ENCODE results near the gene AP3B1. TPM values are rescaled to one million over a fixed set of nuclear protein-coding genes. Genes with fewer than 3 reads are reported as not detected.

AP3B1 gene
- total RNA-seq, 1 donor from 2014 or later, result 105 TPM

DNA sequence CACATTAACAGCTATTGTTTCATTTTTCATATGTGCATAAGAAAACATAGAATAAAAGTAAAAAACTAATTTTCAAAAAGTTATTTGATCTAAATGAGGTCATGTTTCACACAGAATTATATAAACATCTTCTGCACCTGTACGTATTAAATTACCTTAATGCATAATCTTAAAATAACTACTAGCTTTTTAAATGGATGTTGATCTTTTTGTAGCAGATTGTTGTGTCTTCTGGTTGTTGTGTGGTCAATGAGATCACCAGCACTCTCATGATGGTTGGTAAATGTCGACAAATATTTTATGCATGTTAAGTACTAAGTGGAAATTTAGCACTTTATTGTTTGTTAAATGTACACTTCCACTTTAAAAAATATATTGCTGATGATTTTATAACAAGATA lies 162.0 kb downstream of the AP3B1 start:
- no peak for TF ChIP-seq EZH2phosphoT487 (IDR thresholded peaks at IDR 0.05)
- TF ChIP-seq, protein P1, sequence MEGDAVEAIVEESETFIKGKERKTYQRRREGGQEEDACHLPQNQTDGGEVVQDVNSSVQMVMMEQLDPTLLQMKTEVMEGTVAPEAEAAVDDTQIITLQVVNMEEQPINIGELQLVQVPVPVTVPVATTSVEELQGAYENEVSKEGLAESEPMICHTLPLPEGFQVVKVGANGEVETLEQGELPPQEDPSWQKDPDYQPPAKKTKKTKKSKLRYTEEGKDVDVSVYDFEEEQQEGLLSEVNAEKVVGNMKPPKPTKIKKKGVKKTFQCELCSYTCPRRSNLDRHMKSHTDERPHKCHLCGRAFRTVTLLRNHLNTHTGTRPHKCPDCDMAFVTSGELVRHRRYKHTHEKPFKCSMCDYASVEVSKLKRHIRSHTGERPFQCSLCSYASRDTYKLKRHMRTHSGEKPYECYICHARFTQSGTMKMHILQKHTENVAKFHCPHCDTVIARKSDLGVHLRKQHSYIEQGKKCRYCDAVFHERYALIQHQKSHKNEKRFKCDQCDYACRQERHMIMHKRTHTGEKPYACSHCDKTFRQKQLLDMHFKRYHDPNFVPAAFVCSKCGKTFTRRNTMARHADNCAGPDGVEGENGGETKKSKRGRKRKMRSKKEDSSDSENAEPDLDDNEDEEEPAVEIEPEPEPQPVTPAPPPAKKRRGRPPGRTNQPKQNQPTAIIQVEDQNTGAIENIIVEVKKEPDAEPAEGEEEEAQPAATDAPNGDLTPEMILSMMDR (IDR thresholded peaks at IDR 0.05), result no peak
- no peak for TF ChIP-seq EZH2 (IDR thresholded peaks at IDR 0.05)
- Histone ChIP-seq H3K4me1 (no peaks in the 10 kb centered on the region), H3K27ac (no peak overlapping the region), H3F3A (ENCODE audit: low read depth) (peaks cover 9% of the 10 kb centered on the region), H2AFZ (replicated peaks) (no peak overlapping the region), H3K79me2 (ENCODE audit: low read depth) (no peaks in the 10 kb centered on the region), H3K9me3 (ENCODE audit: low read depth) (no peaks in the 10 kb centered on the region), H3K36me3 (peaks cover 14% of the 10 kb centered on the region), H3K27me3 (no peaks in the 10 kb centered on the region), H3K4me3 (no peak overlapping the region), H4K20me1 (ENCODE audit: low read depth) (no peaks in the 10 kb centered on the region), H3K4me2 (no peak overlapping the region), H3K9ac (no peak overlapping the region)
- Mint-ChIP-seq H3K27me3 (ENCODE audit: insufficient read depth, low read depth) (no peaks in the 10 kb centered on the region), H3K9me3 (no peaks in the 10 kb centered on the region), H3K4me3 (no peak overlapping the region), H3K27ac (no peak overlapping the region), H3K36me3 (peaks cover 5% of the 10 kb centered on the region), H3K4me1 (no peaks in the 10 kb centered on the region)
- no peak for DNase-seq (ENCODE audit: low spot score)

DNA sequence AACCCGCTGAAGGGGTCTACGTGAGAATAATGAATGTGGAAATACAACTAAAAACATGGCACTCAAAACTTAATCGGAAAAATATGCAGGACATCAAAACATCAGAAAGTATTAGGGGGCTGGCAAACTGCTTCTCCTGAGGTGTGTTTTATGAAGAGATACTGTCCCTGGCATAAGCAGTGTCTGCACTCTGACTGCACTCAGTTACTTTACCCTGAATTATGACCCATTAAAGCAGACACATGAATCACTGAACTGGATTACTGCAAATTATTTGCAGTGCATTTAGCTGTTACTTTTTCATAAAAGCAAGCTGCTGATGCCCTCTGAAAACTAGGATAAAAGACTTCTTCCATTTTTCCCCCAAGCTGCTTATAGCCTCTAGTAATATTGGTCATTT lies 164.9 kb downstream of the AP3B1 start:
- H3K9me3 ChIP-seq (ENCODE audit: low read depth), result no peaks in the 10 kb centered on the region
- H3K4me3 ChIP-seq, result no peak overlapping the region
- peak overlapping the region; percentile 9 for H3K27ac ChIP-seq
- DNase-seq (ENCODE audit: low spot score), result no peak
- no peaks in the 10 kb centered on the region for H3K27me3 ChIP-seq
- peaks cover 11% of the 10 kb centered on the region for H3K36me3 ChIP-seq
- H4K20me1 ChIP-seq (ENCODE audit: low read depth), result no peaks in the 10 kb centered on the region
- Mint-ChIP-seq H3K27me3 (ENCODE audit: insufficient read depth, low read depth) (no peaks in the 10 kb centered on the region), H3K4me1 (no peaks in the 10 kb centered on the region), H3K27ac (no peak overlapping the region), H3K9me3 (no peaks in the 10 kb centered on the region), H3K4me3 (no peak overlapping the region), H3K36me3 (peaks cover 10% of the 10 kb centered on the region)
- H3K4me2 ChIP-seq, result no peak overlapping the region
- H3K79me2 ChIP-seq (ENCODE audit: low read depth), result no peaks in the 10 kb centered on the region
- H3F3A ChIP-seq (ENCODE audit: low read depth), result peaks cover 9% of the 10 kb centered on the region
- no peak overlapping the region for H2AFZ ChIP-seq (replicated peaks)
- TF ChIP-seq EZH2phosphoT487 (IDR thresholded peaks at IDR 0.05), result no peak
- TF ChIP-seq, protein P1 (IDR thresholded peaks at IDR 0.05), result no peak
- no peak for TF ChIP-seq EZH2 (IDR thresholded peaks at IDR 0.05)
- H3K9ac ChIP-seq, result no peak overlapping the region
- H3K4me1 ChIP-seq, result no peaks in the 10 kb centered on the region

DNA sequence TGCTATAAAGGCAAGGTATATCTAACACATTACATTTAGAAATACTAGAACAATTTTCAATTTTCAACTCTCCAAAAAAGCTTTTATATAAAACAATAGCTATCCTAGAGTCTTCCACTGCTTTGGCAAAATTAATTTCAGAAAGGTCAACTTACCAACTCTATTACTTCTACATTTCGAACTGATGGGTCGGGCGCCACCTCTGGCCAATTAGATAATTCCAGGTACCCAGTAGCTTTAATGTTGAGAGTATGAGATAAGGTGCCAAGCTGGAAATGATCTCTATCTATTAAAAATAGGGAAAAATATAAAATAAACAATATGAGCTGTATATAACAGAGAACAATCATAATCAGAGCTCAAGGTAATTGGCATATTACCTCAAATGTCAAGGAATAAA lies 166.6 kb downstream of the AP3B1 start:
- Mint-ChIP-seq H3K36me3 (peaks cover 11% of the 10 kb centered on the region), H3K9me3 (no peaks in the 10 kb centered on the region), H3K4me3 (no peak overlapping the region), H3K4me1 (no peaks in the 10 kb centered on the region), H3K27ac (no peak overlapping the region), H3K27me3 (ENCODE audit: insufficient read depth, low read depth) (no peaks in the 10 kb centered on the region)
- Histone ChIP-seq H3K9me3 (ENCODE audit: low read depth) (no peaks in the 10 kb centered on the region), H3K27me3 (no peaks in the 10 kb centered on the region), H3K36me3 (peaks cover 15% of the 10 kb centered on the region), H3K4me2 (no peak overlapping the region), H2AFZ (replicated peaks) (no peak overlapping the region), H3F3A (ENCODE audit: low read depth) (peaks cover 9% of the 10 kb centered on the region), H3K4me3 (no peak overlapping the region), H3K27ac (no peak overlapping the region), H4K20me1 (ENCODE audit: low read depth) (no peaks in the 10 kb centered on the region), H3K4me1 (no peaks in the 10 kb centered on the region), H3K79me2 (ENCODE audit: low read depth) (no peaks in the 10 kb centered on the region), H3K9ac (no peak overlapping the region)
- peak; percentile 16 for DNase-seq (ENCODE audit: low spot score)
- no peak for TF ChIP-seq EZH2 (IDR thresholded peaks at IDR 0.05)
- no peak for TF ChIP-seq EZH2phosphoT487 (IDR thresholded peaks at IDR 0.05)
- TF ChIP-seq, protein P1 (IDR thresholded peaks at IDR 0.05), result peak; percentile 78
